Ectodermal cell (in vitro differentiated cells): ENCODE measurements around the gene KCTD10.

Source experiments
- H3K27ac ChIP-seq: 2 replicates; pipeline ENCODE4 v1.7.0; 2013; ENCODE audit warnings: mild to moderate bottlenecking, low read depth, low read length; ENCODE audit not compliant: insufficient read depth, poor library complexity, severe bottlenecking
- H3K27me3 ChIP-seq: 2 replicates; pipeline ENCODE4 v1.7.0; 2013; ENCODE audit warnings: mild to moderate bottlenecking, low read length; ENCODE audit not compliant: insufficient read depth, control insufficient read depth, poor library complexity, severe bottlenecking
- H3K36me3 ChIP-seq: one replicate; pipeline ENCODE4 v1.7.0; 2013; ENCODE audit warnings: low read length; ENCODE audit not compliant: control insufficient read depth, insufficient read depth
- H3K4me1 ChIP-seq: one replicate; pipeline ENCODE4 v1.7.0; 2013; ENCODE audit warnings: low read length; ENCODE audit not compliant: control insufficient read depth, insufficient read depth
- H3K4me3 ChIP-seq: 2 replicates; pipeline ENCODE4 v1.7.0; 2013; ENCODE audit warnings: low read depth, low read length, control low read depth; ENCODE audit not compliant: insufficient read depth
- H3K9me3 ChIP-seq: 2 replicates; pipeline ENCODE4 v1.7.0; 2013; ENCODE audit warnings: mild to moderate bottlenecking, low read length, moderate library complexity; ENCODE audit not compliant: control insufficient read depth
- WGBS, 2 experiments: methylation state at CpG; one replicate each; pipeline ENCODE4 v1.1.7; 2013; ENCODE audit warnings: missing lambda C conversion rate in 2 of 2; 5-methylcytosine and 5-hydroxymethylcytosine counted together

Gene KCTD10

DNA sequence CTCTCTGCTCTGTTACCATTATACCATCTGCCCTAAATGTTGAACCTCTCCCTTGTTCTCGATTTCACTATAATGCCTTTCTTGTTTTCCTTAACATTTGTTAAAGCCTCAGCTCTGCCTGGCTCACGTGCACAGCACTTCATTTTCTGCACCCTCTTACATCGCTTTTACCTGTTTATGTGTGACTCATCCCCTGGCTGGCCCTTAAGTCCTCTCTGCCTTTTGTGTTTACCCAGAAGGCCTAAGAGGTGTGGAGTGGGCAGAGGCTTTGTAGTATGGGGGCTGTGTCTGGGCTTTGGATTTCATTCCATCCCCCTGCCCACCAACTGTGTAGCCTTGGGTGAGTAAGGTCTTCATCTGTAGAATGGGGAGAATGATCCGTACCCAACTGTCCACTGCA lies 36.9 kb upstream of the KCTD10 start:
- WGBS, 2 experiments, result 93 to 94% methylated on average over 4 of the region's 4 CpGs
- H3K9me3 ChIP-seq, result no peaks in the 10 kb centered on the region
- H3K4me1 ChIP-seq, result no peaks in the 10 kb centered on the region
- H3K27ac ChIP-seq, result no peak overlapping the region
- H3K36me3 ChIP-seq, result peaks cover 3% of the 10 kb centered on the region
- H3K27me3 ChIP-seq, result no peaks in the 10 kb centered on the region
- no peak overlapping the region for H3K4me3 ChIP-seq

DNA sequence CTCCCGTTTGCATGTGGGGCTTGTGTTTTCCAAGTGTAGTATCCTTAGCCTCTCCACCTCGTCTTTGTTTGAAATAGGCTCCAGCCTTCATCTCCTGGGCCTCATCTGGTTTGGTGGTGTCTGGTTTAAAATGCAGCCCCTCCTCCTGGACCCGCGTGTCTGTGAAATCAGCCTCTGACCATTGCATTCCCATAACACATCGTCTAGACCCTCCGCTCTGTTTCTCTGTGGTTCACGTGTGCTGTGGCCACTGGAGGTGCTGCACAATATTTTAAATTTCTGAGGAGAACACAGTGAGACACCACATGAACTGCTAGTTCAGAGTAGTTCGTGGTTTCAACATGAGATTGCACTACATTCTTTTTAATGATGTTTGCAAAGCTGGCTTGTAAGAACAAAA lies 36.0 kb upstream of the KCTD10 start:
- no peaks in the 10 kb centered on the region for H3K4me1 ChIP-seq
- H3K27me3 ChIP-seq, result no peaks in the 10 kb centered on the region
- H3K4me3 ChIP-seq, result no peak overlapping the region
- H3K9me3 ChIP-seq, result no peaks in the 10 kb centered on the region
- 89 to 91% methylated on average over 8 of the region's 8 CpGs for WGBS, 2 experiments
- H3K27ac ChIP-seq, result no peak overlapping the region
- peaks cover 3% of the 10 kb centered on the region for H3K36me3 ChIP-seq

- Histone ChIP-seq H3K36me3 (peaks cover 3% of the 10 kb centered on the region), H3K27ac (no peak overlapping the region)
Measured at GRCh38 chr12:109512608-109513007, 35.5 kb upstream of the KCTD10 start.

DNA sequence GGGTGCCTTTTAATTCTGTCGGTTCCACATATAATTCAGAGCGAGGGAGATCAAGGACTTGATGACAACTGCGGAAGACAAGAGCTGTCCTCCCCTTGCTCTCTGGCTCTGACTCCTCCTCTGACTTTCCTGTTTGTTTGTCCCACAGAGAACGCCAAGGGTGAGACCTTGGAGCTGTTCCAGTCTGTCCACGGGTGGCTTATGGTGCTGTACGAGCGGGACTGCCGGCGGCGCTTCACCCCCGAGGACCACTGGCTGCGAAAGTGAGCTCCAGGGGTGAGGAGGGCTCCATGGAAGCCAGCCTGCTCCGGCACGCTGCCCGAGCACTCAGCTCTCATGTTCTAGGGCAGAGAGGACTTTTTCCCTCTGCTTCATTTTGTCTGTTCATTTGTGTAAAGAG lies 33.1 kb upstream of the KCTD10 start:
- no peaks in the 10 kb centered on the region for H3K27me3 ChIP-seq
- H3K27ac ChIP-seq, result no peak overlapping the region
- peaks cover 6% of the 10 kb centered on the region for H3K36me3 ChIP-seq
- H3K4me3 ChIP-seq, result no peak overlapping the region
- WGBS, 2 experiments, result 95 to 96% methylated on average over 15 of the region's 15 CpGs
- no peaks in the 10 kb centered on the region for H3K9me3 ChIP-seq
- H3K4me1 ChIP-seq, result no peaks in the 10 kb centered on the region

More at GRCh38 chr12:109512608-109513007, 35.5 kb upstream of the KCTD10 start:
- no peaks in the 10 kb centered on the region for H3K27me3 ChIP-seq
- H3K4me3 ChIP-seq, result no peak overlapping the region
- H3K4me1 ChIP-seq, result no peaks in the 10 kb centered on the region
- 90 to 97% methylated on average over 1 of the region's 1 CpG for WGBS, 2 experiments
- H3K9me3 ChIP-seq, result no peaks in the 10 kb centered on the region

DNA sequence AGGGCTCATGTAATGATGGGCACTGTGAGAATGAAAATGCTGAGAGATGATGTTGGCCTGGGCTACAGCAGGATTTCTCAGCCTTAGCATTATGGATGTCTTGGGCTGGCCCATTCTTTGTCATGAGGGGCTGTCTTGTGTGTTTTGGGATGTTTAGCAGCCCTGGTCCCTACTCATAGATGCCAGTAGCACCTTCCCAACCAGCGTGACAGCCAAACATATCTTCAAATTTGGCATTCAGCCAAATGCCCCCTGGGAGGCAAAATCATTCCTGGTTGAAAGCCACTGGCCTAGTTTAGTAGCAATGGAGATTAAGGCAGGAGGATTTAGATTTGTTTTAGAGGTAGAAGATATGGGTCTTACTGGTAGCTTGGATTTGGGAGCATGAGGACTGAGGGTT lies 27.0 kb upstream of the KCTD10 start:
- peaks cover 14% of the 10 kb centered on the region for H3K36me3 ChIP-seq
- no peaks in the 10 kb centered on the region for H3K27me3 ChIP-seq
- no peaks in the 10 kb centered on the region for H3K4me1 ChIP-seq
- H3K9me3 ChIP-seq, result no peaks in the 10 kb centered on the region
- H3K4me3 ChIP-seq, result no peak overlapping the region
- WGBS, 2 experiments, result 100% methylated on average over 1 of the region's 1 CpG
- no peak overlapping the region for H3K27ac ChIP-seq

DNA sequence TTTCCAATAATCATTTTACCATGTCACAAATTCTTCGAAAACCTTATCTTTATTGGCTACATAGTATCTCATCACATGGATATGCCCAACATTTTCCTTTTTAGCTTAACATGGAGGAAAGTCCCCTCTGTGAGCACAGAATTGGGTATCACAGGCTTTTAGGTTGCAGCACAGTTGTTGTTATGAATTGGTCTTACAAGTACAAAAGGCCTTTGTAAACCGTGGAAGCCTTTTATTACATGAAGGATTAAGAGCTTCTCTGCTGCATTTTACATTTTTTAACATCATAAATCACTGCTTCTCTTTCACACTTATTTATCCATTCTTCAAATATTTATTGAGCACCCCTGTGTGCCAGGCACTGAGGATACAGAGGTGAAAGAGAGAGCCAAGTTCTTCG lies 26.5 kb upstream of the KCTD10 start:
- H3K27me3 ChIP-seq, result no peaks in the 10 kb centered on the region
- H3K27ac ChIP-seq, result no peak overlapping the region
- no peak overlapping the region for H3K4me3 ChIP-seq
- 90 to 95% methylated on average over 3 of the region's 3 CpGs for WGBS, 2 experiments
- H3K9me3 ChIP-seq, result no peaks in the 10 kb centered on the region
- H3K36me3 ChIP-seq, result peaks cover 18% of the 10 kb centered on the region
- no peaks in the 10 kb centered on the region for H3K4me1 ChIP-seq

- Histone ChIP-seq H3K9me3 (no peaks in the 10 kb centered on the region), H3K4me3 (no peak overlapping the region), H3K27me3 (no peaks in the 10 kb centered on the region), H3K27ac (no peak overlapping the region), H3K36me3 (peaks cover 20% of the 10 kb centered on the region), H3K4me1 (no peaks in the 10 kb centered on the region)
- WGBS, 2 experiments, result 94 to 96% methylated on average over 5 of the region's 5 CpGs
Measured at GRCh38 chr12:109502332-109502731, 25.2 kb upstream of the KCTD10 start.

- no peak overlapping the region for H3K27ac ChIP-seq
- H3K27me3 ChIP-seq, result no peaks in the 10 kb centered on the region
- H3K4me1 ChIP-seq, result no peaks in the 10 kb centered on the region
- H3K4me3 ChIP-seq, result no peak overlapping the region
- peaks cover 20% of the 10 kb centered on the region for H3K36me3 ChIP-seq
- 96 to 98% methylated on average over 6 of the region's 6 CpGs for WGBS, 2 experiments
- H3K9me3 ChIP-seq, result no peaks in the 10 kb centered on the region
Measured at GRCh38 chr12:109501299-109501698, 24.2 kb upstream of the KCTD10 start.

- Histone ChIP-seq H3K36me3 (peaks cover 20% of the 10 kb centered on the region), H3K4me3 (no peak overlapping the region), H3K4me1 (no peaks in the 10 kb centered on the region), H3K9me3 (no peaks in the 10 kb centered on the region), H3K27ac (no peak overlapping the region), H3K27me3 (no peaks in the 10 kb centered on the region)
- 79 to 85% methylated on average over 9 of the region's 9 CpGs for WGBS, 2 experiments
Measured at GRCh38 chr12:109500406-109501185, 23.5 kb upstream of the KCTD10 start.

DNA sequence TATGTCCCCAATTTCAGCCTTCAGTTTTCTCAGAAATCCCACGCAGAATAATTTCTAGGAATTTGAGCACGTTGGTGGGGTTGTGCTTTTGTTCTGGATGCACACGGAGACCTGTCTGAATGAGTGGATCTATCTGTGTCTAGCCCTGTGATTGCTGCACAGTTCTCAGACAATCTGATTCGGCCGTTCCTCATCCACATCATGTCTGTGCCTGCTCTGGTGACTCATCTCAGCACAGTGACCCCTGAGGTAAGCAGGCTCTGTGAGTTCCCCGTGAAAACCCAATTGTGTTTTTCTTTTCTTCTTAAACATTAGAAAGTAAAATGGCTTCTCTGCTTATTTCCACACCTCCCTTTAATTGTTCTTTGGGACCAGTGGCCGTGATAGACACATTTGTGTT lies 20.6 kb upstream of the KCTD10 start:
- WGBS, 2 experiments, result 94 to 95% methylated on average over 7 of the region's 7 CpGs
- Histone ChIP-seq H3K27ac (no peak overlapping the region), H3K4me1 (no peaks in the 10 kb centered on the region), H3K27me3 (no peaks in the 10 kb centered on the region), H3K9me3 (no peaks in the 10 kb centered on the region), H3K36me3 (peaks cover 6% of the 10 kb centered on the region), H3K4me3 (no peak overlapping the region)
